ENCODE data around the gene SRRM4. TPM values are rescaled to one million over a fixed set of nuclear protein-coding genes. Genes with fewer than 3 reads are reported as not detected.

Gene SRRM4
- total and polyA plus RNA-seq, 2 experiments from 2014 or later: 0.53 to 0.63 TPM

DNA sequence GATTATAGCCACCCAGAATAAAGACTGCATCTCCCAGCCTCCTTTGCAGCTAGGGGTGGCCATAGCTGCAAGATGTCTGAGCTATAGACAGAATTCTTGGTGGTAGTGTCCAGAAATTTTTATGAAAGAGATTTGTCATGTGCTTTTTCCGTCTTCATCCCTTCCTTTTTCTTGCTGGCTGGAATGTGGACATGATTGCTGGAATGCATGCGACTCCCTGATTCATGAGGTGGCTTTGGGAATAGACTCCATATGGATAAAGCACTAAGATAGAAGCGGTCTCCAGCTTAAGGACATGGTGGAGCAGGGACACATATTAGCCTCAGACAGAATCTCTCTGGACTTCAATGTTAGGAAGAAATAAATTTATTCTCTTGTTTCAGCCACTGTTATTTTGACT is 187.4 kb downstream of the SRRM4 start (continued):
- TF ChIP-seq, protein P1, sequence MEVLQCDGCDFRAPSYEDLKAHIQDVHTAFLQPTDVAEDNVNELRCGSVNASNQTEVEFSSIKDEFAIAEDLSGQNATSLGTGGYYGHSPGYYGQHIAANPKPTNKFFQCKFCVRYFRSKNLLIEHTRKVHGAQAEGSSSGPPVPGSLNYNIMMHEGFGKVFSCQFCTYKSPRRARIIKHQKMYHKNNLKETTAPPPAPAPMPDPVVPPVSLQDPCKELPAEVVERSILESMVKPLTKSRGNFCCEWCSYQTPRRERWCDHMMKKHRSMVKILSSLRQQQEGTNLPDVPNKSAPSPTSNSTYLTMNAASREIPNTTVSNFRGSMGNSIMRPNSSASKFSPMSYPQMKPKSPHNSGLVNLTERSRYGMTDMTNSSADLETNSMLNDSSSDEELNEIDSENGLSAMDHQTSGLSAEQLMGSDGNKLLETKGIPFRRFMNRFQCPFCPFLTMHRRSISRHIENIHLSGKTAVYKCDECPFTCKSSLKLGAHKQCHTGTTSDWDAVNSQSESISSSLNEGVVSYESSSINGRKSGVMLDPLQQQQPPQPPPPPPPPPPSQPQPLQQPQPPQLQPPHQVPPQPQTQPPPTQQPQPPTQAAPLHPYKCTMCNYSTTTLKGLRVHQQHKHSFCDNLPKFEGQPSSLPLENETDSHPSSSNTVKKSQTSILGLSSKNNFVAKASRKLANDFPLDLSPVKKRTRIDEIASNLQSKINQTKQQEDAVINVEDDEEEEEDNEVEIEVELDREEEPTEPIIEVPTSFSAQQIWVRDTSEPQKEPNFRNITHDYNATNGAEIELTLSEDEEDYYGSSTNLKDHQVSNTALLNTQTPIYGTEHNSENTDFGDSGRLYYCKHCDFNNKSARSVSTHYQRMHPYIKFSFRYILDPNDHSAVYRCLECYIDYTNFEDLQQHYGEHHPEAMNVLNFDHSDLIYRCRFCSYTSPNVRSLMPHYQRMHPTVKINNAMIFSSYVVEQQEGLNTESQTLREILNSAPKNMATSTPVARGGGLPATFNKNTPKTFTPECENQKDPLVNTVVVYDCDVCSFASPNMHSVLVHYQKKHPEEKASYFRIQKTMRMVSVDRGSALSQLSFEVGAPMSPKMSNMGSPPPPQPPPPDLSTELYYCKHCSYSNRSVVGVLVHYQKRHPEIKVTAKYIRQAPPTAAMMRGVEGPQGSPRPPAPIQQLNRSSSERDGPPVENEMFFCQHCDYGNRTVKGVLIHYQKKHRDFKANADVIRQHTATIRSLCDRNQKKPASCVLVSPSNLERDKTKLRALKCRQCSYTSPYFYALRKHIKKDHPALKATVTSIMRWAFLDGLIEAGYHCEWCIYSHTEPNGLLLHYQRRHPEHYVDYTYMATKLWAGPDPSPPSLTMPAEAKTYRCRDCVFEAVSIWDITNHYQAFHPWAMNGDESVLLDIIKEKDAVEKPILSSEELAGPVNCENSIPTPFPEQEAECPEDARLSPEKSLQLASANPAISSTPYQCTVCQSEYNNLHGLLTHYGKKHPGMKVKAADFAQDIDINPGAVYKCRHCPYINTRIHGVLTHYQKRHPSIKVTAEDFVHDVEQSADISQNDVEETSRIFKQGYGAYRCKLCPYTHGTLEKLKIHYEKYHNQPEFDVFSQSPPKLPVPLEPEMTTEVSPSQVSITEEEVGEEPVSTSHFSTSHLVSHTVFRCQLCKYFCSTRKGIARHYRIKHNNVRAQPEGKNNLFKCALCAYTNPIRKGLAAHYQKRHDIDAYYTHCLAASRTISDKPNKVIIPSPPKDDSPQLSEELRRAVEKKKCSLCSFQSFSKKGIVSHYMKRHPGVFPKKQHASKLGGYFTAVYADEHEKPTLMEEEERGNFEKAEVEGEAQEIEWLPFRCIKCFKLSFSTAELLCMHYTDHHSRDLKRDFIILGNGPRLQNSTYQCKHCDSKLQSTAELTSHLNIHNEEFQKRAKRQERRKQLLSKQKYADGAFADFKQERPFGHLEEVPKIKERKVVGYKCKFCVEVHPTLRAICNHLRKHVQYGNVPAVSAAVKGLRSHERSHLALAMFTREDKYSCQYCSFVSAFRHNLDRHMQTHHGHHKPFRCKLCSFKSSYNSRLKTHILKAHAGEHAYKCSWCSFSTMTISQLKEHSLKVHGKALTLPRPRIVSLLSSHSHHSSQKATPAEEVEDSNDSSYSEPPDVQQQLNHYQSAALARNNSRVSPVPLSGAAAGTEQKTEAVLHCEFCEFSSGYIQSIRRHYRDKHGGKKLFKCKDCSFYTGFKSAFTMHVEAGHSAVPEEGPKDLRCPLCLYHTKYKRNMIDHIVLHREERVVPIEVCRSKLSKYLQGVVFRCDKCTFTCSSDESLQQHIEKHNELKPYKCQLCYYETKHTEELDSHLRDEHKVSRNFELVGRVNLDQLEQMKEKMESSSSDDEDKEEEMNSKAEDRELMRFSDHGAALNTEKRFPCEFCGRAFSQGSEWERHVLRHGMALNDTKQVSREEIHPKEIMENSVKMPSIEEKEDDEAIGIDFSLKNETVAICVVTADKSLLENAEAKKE (CRISPR knock-in tag; IDR thresholded peaks at IDR 0.05): no peak
- TF ChIP-seq, protein P2, sequence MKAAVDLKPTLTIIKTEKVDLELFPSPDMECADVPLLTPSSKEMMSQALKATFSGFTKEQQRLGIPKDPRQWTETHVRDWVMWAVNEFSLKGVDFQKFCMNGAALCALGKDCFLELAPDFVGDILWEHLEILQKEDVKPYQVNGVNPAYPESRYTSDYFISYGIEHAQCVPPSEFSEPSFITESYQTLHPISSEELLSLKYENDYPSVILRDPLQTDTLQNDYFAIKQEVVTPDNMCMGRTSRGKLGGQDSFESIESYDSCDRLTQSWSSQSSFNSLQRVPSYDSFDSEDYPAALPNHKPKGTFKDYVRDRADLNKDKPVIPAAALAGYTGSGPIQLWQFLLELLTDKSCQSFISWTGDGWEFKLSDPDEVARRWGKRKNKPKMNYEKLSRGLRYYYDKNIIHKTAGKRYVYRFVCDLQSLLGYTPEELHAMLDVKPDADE (IDR thresholded peaks at IDR 0.05): no peak
- TF ChIP-seq JUNB (IDR thresholded peaks at IDR 0.05; ENCODE audit: unreplicated experiment) (no peak), ZNF331 (CRISPR knock-in tag; IDR thresholded peaks at IDR 0.05; ENCODE audit: low read depth) (no peak), STAT1 (IDR thresholded peaks at IDR 0.05; ENCODE audit: unreplicated experiment) (no peak)

DNA sequence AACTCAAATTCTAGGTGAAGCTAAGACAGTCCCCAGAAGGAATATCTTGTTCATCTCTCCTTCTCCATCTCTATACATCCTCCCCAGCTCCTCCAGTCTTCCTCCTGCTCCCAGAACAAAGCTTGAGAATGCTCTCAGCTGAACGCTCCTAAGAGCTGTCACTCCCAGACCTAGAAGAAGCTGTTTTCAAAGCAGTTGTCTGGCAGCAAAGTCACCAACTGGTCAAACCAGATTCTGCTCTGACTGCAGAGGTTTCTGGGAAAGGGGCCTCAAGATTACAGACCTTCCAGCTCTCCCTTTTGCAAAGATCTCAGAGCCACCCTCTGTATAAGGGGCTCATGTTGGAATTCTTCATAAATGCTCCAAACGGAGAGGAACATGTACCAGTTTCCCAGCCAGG is 187.8 kb downstream of the SRRM4 start:
- Histone ChIP-seq H3K36me3 (ENCODE audit: insufficient read depth) (no peaks in the 10 kb centered on the region), H4K20me1 (replicated peaks; ENCODE audit: insufficient read depth) (no peaks in the 10 kb centered on the region), H3K4me1 (ENCODE audit: insufficient read depth) (peaks cover 8% of the 10 kb centered on the region), H3K4me3 (no peak overlapping the region), H3K4me2 (no peak overlapping the region), H3K27me3 (ENCODE audit: insufficient read depth) (no peaks in the 10 kb centered on the region), H3K9me2 (ENCODE audit: insufficient read depth) (no peaks in the 10 kb centered on the region), H2AFZ (no peak overlapping the region), H3K27ac (ENCODE audit: low read depth) (no peak overlapping the region), H3K79me2 (replicated peaks; ENCODE audit: insufficient read depth) (no peaks in the 10 kb centered on the region), H3F3A (replicated peaks; ENCODE audit: low read depth) (no peaks in the 10 kb centered on the region)
- Mint-ChIP-seq H3K27me3 (ENCODE audit: insufficient read depth, low read depth, poor library complexity) (no peaks in the 10 kb centered on the region), H3K27ac (no peak overlapping the region), H3K9me3 (no peaks in the 10 kb centered on the region; the same call in 2 of the 3 replicates), H3K4me3 (no peak overlapping the region), H3K36me3 (ENCODE audit: low read depth) (no peaks in the 10 kb centered on the region), H3K4me1 (peaks cover 15% of the 10 kb centered on the region)
- DNase-seq (ENCODE audit: low spot score) (no peak), ATAC-seq (no peak)
- TF ChIP-seq ZNF331 (CRISPR knock-in tag; IDR thresholded peaks at IDR 0.05; ENCODE audit: low read depth) (no peak), EZH2 (IDR thresholded peaks at IDR 0.05; ENCODE audit: low read depth, unreplicated experiment) (no peak), POLR2AphosphoS5 (IDR thresholded peaks at IDR 0.05; ENCODE audit: low read depth) (no peak)
- TF ChIP-seq, protein P3, sequence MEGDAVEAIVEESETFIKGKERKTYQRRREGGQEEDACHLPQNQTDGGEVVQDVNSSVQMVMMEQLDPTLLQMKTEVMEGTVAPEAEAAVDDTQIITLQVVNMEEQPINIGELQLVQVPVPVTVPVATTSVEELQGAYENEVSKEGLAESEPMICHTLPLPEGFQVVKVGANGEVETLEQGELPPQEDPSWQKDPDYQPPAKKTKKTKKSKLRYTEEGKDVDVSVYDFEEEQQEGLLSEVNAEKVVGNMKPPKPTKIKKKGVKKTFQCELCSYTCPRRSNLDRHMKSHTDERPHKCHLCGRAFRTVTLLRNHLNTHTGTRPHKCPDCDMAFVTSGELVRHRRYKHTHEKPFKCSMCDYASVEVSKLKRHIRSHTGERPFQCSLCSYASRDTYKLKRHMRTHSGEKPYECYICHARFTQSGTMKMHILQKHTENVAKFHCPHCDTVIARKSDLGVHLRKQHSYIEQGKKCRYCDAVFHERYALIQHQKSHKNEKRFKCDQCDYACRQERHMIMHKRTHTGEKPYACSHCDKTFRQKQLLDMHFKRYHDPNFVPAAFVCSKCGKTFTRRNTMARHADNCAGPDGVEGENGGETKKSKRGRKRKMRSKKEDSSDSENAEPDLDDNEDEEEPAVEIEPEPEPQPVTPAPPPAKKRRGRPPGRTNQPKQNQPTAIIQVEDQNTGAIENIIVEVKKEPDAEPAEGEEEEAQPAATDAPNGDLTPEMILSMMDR (conservative IDR thresholded peaks at IDR 0.05; ENCODE audit: low read depth in 2 of 2): no peak
